Limb (tissue), 2 donors: ENCODE measurements around the gene ASCL2.

ENCODE experiments used
- DNase-seq, 2 donors: peaks; one replicate each; pipeline ENCODE4 v3.0.0-alpha.2; 2016; ENCODE audit errors: extremely low spot score in 2 of 2

The ASCL2 gene

DNA sequence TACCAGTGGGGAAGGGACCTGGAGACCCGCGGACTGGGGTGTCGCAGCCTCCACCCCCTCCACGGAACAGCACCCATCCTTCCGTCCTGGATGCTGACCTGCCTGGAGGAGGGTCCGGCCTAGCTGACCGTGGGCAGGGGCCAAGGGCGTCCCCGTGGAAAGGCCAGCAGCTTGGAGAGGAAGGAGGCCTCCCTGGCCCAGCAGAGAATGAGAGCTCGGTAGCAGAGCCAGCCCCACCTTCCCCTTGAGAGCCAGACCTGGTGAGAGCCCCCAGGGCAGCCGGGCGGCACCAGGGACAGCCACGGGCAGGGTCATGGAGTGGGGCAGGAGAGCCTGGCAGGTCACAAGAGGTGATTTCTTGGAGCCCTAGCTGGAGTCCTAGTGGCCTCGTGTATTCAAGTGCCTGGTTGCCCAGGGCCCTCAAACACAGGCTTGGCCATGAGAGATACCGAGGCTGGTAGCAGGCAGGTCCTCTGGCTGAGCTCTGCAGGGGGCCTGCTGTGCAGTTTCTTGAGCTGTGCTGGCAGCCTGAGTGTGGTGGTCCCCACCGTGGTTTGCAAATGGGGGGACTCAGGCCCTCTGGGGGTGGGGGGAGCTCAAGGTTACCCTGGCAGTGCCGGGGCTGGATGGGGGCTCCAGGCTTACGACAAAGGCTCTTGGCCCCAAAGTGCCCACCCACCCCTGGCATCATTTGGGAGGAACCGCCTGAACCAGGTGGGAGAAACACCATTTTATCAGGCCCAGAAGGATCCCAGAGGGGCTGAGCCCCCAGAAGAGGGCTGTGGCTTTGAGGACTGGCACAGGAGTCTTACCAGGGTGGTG is 39.1 kb upstream of the ASCL2 start:
- DNase-seq: no peak

DNA sequence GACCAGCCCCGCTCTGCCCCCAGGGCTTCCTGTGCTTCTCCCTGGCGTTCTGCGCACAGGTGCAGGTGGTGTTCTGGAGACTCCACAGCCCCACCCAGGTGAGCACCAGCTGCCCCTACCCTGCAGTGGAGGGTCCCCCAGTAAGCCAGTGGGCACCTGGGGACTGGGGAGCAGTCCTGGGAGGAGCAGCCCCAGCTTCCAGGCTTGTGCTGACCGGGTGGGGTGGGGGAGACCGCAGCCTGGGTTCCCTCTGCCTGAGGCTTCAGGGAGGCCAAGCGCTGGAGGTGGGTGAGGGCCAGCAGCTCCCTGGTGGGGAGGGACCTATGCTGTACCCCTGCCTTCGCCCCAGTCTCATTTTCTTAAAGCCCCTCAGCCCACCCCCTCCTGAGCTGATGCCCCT is 38.3 kb upstream of the ASCL2 start:
- no peak for DNase-seq

DNA sequence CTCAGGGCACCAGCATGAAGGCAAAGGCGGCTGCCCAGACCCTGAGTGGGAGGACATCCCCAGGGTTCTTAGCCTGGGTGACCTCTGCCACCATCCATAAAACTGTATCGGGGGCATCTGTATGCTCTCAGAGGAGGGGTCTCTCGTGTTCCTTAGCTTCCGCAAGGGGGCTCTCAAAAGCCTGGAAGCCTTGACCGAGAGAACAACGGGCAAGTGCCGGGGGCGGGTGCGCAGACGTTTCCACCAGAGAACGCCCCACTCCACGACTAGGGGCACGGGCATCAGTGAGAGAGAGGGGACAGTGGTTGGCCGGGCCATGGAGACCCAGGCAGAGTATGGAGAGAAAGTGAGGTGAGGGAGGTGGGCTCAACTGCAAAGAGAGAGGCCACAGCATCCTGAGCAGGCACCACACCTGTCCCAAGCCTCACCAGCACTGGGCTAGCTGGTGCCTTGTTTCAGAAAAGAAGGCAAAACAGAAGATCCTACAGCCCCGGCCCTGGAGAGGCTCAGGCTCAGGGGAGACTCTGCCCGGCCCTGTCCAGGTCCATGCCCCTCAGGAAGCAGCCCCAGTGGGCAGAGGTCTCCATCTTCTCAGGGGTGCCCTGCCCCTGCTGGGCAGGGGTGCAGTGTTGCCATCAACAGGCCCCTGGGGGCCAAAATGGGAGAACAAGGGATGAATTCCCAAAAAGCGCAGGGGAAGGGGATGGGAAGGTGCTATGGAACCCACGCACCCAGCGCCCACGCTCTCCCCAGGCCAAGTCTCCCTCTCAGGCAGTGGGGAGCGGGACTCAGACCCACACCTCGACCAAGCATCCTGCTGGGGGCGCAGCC is 37.3 kb upstream of the ASCL2 start:
- peak in 1 of 2 donors; percentile 36 for DNase-seq

GRCh38 chr11:2306877-2307500 is 36.6 kb upstream of the ASCL2 start:
- DNase-seq: peak in 1 of 2 donors; percentile 72

- DNase-seq: peak; percentile 88 to 92
These were observed 36.0 kb upstream of the ASCL2 start for GRCh38 chr11:2306452-2306823.

DNA sequence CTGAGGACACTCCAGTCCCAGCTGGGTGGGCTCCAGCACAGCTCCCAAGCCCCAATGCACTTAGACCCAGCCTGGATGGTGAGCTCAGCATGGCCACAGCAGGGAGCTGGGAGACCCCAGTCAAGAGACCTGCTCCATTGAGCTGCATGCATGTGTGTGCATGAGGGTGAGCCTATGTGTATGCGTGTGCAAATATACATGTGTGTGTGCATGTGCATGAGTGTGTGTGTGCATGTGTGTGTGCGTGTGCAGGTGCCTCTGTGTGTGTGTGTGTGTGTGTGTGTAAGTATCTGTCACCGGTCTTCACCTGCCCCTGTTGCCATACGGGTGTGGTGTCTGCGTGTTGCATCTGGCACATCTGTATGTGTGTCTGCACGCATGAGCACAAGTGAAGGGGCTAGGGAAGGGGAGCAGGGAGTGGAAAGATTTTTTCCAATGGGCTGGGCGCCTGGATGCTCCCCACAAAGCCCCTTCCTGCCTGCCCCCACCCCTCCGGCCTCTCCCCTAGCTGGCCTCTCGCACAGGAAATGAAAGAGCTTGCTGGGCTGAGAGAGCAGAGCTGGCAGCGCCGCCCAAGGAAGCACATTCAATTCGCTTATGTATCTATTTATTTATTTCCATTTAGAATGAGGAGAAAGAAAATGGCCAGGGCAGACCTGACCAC is 35.5 kb upstream of the ASCL2 start:
- DNase-seq: peak; percentile 89 to 90

DNA sequence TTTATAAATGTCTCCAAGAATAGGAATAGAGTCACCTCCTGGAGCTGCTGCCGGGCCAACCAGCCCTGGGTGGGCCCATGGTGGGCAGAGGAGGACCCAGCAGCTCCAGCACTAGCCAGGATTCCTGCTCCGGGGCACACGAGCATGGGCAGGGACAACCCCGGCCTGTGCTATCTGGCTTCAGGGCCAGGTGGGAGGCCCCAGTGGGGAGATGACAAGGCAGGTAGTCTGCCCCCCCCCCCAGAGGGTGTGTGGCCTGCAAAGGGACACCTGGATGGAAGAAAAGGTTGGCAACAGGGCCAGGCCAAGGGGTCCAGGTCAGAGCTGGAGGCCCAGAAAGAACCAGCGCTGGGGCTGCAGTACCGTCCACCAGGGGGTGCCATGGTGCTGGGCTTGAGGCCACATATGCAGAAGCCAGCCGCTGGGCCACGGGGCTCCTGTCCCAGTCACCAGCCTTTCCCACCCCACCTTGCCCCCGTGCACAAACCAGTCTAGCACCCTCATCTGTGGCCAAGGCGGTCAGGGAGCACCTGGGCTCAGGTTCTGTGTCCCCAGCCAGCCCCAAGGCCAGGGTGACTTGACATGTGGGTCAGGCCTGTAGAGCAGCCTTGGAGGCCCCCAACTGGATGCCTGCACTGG is 34.9 kb upstream of the ASCL2 start:
- peak in 1 of 2 donors; percentile 80 for DNase-seq

DNA sequence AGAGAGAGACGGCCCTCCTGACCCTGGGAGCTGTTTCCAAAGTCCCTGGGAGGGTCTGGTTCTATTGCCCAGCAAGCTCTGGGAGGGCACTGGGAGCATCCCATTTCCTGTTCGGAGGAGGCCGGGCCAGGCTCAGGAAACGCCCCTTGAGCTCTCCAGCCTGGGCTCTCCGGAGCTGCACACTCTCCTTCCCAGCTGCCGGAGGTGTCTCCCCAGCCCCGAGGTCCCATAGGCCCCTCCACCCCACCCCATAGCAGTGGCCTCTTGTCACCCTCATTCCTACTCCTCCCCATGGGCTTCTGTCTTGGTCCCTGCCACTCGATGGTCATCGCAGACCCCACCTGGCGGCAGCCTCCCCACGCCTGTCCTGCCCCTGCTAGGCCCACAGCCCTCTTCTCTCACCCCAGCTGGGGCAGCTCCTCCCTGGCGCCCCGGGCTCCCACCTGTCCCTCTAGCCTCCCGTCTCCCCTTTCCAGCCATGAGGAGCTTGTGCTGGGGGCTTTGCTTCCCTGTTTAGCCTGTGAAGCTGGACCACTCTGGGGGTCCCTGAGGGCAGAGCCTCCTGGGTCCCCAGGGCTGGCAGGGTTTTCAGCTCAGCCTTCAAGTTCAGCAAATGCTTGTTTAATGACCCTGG is 34.2 kb upstream of the ASCL2 start:
- DNase-seq: no peak

DNA sequence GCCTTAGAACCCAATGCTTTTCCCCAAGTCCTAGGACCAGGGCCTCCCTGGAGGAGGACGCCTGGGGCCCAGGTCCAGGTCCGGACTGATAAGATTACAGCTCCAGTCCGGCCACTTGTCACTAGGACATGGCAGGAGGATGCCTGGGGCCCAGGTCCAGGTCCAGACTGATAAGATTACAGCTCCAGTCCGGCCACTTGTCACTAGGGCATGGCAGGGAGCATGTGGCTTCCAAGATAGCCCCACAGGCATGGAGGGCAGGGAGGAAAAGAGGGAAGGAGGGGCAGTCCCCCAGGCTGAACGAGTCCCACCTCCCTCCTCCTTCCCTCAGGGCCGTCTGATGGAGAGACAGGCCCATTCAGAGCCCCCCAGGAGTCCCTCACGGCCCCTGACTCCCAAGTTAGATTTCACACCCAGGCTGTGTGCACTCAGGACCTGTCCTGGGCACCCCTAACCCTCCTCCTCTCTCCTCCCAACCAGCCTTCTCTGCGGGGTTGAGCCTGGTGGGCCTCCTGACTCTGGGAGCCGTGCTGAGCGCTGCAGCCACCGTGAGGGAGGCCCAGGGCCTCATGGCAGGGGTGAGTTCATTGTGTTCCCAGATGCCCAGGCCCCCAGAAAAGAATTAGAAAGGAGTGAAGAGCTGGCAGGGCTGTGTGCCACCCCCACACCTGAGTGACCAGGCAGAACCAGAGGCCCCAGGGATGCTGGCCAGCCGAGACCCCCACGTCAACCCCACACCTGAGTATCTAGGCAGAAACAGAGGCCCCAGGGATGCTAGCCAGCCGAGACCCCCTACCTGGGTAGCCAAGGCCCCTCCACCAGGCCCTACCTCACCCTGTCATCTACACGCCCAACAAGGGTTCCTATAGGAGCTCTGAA is 33.5 kb upstream of the ASCL2 start:
- DNase-seq: peak in 1 of 2 donors; percentile 46

GRCh38 chr11:2302896-2303626 is 32.7 kb upstream of the ASCL2 start:
- no peak for DNase-seq

- peak in 1 of 2 donors; percentile 43 for DNase-seq
These were observed 32.0 kb upstream of the ASCL2 start for GRCh38 chr11:2302306-2302895.

GRCh38 chr11:2301631-2302305 is 31.4 kb upstream of the ASCL2 start, which contains the start of the genes C11orf21 and TSPAN32:
Gene C11orf21 (minus strand): TSS chr11:2301918. CDS start chr11:2301808, 110 bp downstream.
Gene TSPAN32 (plus strand): TSS chr11:2302013. CDS start chr11:2302150, 137 bp downstream.
- peak in 1 of 2 donors; percentile 47 for DNase-seq

- peak in 1 of 2 donors; percentile 53 for DNase-seq
These were observed 30.7 kb upstream of the ASCL2 start for GRCh38 chr11:2300936-2301630.

GRCh38 chr11:2300290-2300935 is 30.0 kb upstream of the ASCL2 start:
- DNase-seq: peak in 1 of 2 donors; percentile 38

- peak in 1 of 2 donors; percentile 22 for DNase-seq
These were observed 29.4 kb upstream of the ASCL2 start for GRCh38 chr11:2299773-2300172.
